ELF-1 (cell line): ENCODE results near the gene CNOT10.
"Not testable (repeated sequence)": the region's sequence is repeated elsewhere in the genome, so short reads cannot be mapped to it uniquely, and the experiment has no call there.

Experiments used
- DNase-seq: peaks from one replicate; pipeline ENCODE4 v3.0.0-alpha.2; 2016; ENCODE audit warnings: low read depth, low spot score

Gene CNOT10

DNA sequence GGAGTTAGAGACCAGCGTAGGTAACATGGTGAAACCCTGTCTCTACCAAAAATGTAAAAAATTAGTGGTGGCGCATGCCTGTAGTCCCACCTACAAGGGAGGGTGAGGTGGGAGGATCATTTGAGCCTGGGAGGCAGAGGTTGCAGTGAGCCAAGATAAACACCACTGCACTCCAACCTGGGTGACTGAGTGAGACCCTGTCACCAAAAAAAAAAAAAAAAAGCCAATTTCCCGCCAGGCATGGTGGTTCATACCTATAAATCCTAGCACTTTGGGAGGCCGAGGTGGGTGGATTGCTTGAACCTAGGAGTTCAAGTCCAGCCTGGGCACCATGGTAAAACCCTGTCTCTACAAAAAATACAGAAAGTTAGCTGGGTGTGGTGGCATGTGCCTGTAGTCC lies 6.9 kb downstream of the CNOT10 start:
- no peak for DNase-seq

DNA sequence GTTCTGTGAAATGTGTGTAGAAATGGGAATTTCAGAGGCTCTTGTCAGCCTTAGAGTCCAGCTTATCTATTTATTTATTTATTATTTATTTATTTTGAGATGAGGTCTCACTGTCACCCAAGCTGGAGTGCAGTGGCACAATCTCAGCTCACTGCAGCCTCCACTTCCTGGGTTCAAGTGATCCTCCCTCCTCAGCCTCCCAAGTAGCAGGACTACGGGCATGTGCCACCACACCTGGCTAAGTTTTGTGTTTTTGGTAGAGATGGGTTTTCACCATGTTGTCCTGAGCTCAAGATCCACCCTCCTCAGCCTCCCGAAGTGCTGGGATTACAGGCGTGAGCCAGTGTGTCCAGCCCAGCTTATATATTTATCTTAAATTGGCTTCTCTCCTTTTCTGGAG lies 11.5 kb downstream of the CNOT10 start:
- DNase-seq = no peak

DNA sequence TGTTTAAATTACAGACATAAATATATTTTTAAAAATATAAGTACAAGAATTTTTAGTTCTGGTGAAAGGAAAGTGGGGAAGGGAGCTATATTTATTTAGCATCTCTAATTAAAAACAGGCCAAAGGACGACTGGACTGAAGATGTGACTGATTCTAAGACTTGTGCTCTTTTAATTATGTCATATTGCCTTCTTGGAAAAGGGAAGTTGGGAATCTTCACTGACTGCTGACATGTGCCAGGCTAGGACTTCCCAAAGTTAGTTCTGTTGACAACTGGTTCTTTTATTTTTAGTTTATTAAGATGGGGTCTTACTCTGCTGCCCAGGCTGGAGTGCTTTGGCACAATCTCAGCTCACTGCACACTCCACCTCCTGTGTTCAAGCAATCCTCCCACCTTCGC lies 13.5 kb downstream of the CNOT10 start:
- no peak for DNase-seq

DNA sequence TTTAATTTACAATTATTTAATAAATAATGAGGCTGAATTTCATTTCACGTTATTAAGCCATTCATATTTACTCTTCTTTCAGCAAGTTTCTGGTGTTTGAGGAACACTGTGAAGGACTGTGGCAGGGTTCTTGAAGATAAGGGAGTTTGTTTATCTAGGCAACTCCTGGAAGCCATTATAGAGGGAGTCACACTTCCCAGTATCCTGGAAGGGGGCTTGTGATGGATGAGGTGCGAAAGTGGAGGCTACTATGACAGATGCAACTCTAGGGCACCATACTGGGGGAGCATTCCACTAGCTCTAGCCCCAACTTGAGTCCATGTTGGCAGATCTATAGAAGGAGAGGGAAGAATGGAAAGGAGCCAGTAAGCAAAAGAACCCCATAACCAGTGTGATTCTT lies 14.4 kb downstream of the CNOT10 start:
- no peak for DNase-seq

DNA sequence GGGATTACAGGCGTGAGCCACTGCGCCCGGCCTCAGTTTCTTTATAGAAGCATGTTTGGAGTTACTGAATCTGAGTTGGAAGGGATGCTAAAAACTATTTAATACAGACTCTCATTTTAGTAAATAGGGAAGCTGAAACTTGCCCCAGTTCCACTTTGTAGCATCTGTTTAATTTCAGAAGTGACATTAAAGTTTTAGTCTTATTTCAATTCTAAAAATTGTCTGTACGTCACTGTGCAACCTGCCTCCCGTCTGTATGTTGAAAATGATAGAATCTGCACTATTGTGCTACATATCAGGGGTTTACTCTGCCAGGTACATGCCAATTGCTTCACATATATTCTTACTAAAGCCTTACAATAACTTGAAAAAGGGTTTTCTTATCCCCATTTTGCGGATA lies 15.3 kb downstream of the CNOT10 start:
- DNase-seq = no peak

DNA sequence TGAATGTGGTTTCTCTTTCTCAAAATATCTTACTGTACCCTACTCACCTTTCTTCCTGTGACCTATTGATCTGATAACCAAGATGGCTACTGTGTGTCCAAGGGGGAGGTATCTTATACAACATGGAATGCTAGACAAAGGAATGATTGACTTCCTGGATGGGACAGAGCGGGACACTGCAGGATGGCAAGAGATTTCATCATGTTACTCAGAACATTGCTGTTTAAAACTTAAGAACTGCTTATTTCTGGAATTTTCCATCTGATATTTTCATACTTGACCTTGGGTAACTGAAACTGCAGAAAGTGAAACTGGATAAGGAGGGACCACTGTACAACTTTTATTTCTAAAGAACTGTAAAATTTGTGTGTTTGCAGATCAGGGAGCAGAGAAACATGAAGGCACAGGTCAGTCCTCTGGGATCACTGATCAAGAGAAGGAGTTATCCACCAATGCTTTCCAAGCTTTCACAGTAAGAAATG lies 18.5 kb downstream of the CNOT10 start:
- DNase-seq = no peak

DNA sequence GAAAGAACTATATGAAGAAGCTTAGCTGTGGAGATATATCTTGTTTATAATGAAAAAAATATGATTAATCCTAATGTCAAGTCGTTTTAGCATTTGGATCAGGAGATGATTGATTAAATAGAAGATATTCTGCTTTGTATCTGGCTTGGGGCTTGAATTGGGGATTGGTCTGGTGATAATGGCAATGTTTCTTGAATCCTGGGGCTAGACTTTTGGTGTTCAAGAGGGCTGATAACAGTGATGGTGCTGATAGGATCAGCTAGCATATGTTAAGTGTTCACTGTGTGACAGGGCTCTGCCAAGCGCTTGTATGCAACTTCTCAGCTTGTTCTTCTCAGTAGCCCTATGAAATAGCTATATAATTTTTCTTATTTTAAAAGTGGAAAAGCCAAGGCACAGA lies 20.2 kb downstream of the CNOT10 start:
- DNase-seq = no peak

DNA sequence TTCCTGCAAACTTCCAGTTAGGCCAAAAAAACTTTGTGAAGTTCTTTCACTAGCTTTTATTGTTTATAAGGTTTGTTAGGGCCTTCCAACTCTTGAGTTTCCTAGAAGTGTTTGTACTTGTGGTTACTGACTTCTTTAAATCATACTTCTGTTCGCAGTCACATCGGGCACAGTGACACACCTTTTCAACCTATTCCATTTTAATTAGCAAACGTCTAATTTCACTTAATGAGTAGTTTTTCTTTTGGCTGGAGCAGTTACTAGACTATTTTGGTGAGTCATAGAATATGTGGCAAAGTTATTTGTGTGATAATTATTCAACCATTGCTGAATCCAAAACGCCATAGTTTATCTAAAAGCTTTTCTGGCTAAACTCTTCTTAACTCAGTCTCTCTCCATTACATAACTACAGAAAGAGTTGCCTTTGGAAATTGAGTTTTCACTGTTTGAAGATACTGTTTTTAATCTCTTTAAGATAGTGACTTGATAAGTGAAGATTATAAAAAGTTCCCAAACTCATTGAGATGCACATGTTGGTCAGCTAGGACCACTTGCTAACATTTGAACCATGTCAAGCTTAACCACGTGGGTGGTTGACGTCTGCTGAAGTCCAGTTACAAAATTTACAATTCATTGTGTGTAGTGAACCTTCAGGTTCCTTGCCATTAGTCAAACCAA lies 21.5 kb downstream of the CNOT10 start:
- no peak for DNase-seq

DNA sequence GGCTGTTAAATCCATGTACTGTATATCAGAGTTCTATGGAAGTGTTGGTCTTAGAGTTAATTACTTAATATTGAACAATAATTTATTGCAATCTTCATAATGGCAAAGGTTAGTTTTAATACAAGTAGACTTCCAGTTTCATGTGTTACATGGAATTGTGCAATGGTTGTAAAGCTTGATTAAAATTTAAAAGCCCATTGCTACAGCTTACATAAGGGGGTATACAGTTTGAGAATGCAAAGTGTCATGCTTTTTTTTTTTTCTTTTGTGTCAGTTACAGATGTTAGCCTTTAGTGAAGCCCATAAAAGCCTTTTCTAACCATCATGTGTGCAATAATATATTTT lies 22.0 kb downstream of the CNOT10 start:
- no peak for DNase-seq

DNA sequence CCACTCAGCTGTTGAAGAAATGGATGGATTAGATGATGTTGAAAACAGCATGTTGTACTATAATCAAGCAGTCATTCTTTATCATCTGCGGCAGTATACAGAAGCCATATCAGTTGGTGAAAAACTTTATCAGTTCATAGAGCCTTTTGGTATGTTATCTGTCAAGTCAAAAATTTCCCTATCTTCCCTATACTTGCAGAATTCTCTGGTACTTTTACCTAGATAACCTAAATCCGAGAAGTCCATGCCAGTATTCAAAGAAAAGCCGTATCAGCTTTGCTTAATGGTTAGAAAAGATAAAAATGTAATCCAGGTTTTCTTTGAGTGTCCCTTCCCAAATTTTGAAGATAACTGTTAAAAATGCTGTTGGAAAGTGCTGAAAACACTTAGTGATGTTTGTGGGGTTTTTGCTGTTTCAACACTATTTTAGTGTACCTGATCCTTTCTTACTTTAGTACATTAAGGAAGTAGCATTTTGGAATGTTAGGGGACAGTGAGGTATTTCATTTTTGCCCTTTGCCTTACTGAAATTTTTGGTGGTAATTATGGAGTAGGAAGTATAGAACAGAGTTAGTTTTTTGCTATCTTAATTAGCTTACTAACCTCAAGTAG lies 23.8 kb downstream of the CNOT10 start:
- DNase-seq = no peak

DNA sequence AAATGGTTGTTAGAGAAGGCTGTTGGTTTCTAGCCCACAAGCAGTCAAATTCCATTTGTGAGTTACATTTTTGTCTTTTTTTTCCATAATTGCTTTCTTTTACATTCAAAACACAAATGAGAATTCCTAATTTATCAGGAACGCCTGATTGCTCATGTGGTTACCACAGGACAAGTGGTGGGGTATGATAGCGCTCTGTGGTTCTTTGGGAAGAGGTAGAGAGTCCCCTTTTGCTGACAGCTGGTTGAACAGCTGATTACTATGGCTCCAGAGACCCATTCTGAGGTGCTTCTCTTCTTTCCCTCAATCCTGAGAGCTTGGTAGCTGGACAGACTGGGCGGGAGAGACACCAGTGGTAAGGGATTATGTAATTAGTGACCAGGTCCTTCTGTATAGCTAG lies 24.4 kb downstream of the CNOT10 start:
- DNase-seq = no peak

DNA sequence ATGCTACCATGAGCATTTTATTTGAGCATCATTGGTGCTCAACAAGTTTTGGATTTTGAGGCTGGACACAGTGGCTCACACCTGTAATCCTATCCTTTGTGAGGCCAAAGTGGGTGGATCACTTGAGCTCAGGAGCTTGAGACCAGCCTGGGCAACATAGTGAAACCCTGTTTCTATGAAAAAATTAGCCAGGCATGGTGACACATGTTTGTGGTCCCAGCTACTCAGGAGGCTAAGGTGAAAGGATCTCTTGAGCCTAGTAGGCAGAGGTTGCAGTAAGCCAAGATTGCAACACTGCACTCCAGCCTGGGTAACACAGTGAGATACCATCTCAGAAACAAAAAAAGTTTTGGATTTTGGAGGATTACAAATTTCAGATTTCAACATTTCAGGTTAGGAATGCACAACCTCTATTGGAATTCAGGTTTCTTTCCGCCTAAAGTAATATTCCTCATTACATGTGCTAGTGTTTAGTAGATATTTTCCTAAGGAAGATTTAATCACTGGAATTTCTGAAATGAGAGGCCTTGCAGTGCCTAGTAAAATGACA lies 27.6 kb downstream of the CNOT10 start:
- DNase-seq = no peak

DNA sequence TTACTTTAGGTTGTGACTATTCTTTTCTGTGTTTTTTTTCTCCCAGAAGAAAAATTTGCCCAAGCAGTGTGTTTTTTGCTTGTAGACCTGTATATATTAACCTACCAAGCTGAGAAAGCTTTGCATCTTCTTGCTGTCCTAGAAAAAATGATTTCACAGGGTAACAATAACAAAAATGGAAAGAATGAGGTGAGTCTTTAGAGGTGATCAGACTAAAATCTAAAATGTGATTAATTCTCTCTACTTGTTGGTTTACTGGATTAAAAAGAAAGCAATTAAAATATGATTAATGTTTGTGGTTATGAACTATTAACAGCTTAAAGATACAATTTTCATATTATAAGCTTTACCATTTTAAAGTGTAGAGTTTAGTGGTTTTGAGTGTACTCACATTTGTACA lies 28.2 kb downstream of the CNOT10 start:
- no peak for DNase-seq

DNA sequence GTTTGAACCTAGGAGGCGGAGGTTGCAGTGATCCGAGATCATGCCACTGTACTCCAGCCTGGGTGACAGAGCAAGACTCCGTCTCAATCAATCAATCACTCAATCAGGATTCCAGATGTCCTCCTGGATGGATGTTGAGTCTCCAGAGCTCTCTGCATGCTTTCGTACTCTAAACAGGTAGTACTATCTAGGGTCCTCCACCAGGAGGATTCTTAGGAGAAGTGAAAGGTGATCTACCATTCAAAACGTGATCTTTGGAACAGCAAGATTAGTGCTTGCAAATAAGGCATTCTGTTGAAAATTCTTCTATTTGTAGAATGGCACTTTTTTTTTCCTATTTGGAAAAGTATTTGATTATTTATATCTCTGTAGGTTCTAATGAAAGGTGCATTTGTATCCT lies 34.3 kb downstream of the CNOT10 start:
- DNase-seq = no peak

DNA sequence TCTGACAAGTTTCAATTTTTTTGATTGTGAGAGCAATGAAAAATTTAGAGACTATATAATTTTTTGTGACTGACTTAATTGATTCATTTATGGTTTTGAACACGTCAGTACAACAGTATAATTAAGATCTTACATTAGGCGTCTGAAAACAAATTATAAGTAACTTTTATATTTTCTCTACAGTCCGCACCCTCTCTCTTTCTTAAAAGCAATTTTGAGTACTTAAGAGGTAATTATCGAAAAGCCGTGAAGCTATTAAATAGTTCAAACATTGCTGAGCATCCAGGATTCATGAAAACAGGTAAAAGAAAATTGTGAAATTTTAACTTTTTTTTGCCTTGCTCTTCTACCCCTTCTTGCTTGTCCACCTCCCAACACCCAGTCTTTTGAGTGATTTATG lies 34.9 kb downstream of the CNOT10 start:
- DNase-seq = no peak

DNA sequence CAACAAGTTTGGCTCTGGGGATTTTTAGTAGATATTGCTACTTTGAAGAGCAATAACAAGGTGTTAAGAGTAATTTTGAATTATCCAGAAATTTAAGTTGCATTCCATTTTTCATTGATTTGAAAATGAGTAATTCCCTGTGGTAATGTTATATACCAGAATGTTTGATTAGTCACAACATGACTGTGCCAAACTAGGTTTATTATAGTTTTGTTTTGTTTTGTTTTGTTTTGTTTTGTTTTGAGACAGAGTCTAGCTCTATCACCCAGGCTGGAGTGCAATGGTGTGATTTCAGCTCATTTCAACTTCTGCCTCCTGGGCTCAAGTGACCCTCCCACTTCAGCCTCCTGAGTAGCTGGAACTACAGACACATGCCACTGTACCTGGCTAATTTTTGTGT lies 40.7 kb downstream of the CNOT10 start:
- no peak for DNase-seq

DNA sequence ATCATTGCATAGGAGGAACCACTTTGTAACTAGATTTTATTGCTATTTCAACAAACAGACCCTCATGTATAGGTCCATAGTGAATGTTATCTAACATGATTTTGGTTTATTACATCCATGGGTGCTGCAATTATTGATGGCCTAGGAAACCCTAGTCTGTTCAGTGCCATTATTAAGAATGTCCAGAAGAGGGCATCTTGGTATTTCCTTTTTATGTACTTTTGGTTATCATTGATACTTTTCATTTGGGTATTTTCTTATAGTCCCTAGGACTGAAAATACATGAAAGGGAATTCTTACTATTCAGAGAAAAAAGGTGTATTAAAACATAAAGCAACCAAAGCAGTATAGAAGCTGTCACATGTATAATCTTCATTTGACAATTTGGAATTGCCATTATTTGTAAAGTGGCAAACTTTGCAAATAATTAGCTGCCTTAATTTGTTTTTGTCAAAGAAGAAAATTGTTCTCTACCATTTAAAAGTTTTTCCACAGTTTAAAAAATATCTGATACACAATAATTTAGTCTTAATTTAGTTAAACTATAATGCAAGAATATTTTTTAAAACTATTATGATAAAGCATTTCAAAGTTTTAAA lies 48.7 kb downstream of the CNOT10 start:
- DNase-seq = no peak

DNA sequence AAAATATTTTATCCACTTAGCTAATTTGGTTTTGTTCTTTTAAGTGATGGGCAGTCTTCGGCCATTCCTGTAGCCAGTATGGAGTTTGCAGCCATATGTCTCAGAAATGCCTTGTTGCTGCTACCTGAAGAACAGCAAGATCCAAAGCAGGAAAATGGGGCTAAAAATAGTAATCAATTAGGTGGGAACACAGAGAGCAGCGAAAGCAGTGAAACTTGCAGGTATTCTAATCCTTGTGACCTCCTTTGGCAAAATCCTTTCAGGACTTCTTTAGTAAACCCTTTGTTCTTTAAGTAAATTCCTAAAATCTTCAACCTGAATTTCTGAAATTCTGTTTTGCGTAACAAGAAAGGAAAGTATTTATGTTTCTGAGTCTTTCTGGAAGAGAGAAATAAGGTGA lies 49.8 kb downstream of the CNOT10 start:
- no peak for DNase-seq

DNA sequence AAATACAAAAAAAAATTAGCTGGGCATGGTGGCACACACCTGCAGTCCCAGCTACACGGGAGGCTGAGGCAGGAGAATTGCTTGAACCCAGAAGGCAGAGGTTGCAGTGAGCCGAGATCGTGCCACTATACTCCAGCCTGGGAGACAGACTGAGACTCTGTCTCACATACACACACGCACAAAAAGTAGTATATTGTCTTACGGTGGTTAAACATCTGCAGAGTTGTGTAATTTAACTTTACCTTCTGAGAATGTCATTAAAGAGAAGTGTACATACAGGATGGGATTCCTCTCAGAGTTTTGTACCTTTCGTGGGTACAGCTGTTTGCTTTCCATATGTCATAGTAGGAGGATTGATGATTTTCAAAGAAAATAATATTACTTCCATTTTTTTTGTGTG lies 58.5 kb downstream of the CNOT10 start:
- DNase-seq = not testable (repeated sequence)

DNA sequence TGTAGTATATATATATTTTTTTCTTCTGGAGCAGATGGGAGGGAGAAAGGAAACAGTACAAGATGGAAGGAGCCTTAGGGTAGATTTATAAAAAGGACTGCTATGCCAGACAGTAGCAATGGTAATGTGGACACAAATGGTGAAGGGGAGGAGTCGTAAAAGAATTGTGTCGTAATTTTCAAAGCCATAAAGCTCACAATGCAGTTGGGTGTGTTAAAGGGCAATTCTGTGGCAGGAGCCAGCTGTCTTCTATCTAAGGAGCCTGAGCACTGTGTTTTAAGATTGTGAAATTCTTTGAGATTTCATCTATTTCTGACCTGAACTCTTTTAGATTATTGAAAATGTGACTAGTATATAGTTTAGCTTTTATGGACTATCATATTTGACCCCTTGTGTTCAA lies 58.9 kb downstream of the CNOT10 start:
- no peak for DNase-seq

DNA sequence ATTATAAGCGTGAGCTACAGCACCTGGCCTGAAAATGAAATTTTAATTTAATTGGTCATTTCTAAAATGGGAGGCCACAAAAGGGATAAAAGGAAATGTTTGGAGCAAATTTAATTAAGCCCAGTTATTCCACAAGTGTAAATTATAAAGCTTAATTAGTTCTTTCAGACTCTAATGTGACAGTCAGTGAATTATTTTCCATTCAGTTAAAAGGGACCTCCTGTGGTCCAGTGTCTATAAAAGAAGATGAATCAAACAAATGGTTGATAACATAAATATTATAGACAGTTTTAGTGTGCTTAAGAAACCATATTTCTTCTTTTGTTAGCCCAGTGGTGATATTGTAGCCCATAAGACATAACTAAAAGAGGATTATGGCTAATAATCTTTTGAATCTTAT lies 66.4 kb downstream of the CNOT10 start:
- DNase-seq = no peak

DNA sequence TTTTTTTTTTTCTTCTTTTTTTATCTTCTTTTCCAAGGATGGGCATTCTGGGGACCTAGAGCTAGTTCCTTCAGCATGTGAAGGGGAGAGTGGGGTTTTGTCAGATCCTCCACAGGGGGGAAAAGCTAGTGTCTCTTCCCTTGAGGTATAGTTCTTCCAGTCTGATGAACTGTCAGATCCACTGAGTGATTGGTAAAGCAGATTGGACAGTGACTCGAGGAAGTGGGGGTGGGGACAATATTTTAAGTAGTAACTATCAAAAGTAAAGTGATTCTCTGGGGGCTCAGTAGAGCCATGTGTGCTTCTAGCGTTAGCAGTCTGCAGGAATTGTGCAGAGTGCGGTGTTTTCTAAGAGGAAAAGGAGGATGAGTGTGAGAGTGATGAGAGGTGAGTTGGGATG lies 70.8 kb downstream of the CNOT10 start:
- DNase-seq = no peak
